NCI-H1930 (cell line): Measurements from ENCODE around the gene ENGASE.
"Not testable (repeated sequence)": the region's sequence is repeated elsewhere in the genome, so short reads cannot be mapped to it uniquely, and the experiment has no call there.

Experiments
- DNase-seq, 2 experiments: peaks; one replicate each; lab custom pipeline; 2025; lab: John Stamatoyannopoulos, UW

ENGASE gene

GRCh38 chr17:79074649-79075445 is at the start of gene ENGASE:
TSS of gene ENGASE (plus strand) at chr17:79074824. CDS start at chr17:79074945, 121 bp downstream.
- DNase-seq = peak; percentile 83 to 90

- DNase-seq = no peak
Observed at GRCh38 chr17:79024901-79025737, 49.5 kb upstream of the ENGASE start.

DNA sequence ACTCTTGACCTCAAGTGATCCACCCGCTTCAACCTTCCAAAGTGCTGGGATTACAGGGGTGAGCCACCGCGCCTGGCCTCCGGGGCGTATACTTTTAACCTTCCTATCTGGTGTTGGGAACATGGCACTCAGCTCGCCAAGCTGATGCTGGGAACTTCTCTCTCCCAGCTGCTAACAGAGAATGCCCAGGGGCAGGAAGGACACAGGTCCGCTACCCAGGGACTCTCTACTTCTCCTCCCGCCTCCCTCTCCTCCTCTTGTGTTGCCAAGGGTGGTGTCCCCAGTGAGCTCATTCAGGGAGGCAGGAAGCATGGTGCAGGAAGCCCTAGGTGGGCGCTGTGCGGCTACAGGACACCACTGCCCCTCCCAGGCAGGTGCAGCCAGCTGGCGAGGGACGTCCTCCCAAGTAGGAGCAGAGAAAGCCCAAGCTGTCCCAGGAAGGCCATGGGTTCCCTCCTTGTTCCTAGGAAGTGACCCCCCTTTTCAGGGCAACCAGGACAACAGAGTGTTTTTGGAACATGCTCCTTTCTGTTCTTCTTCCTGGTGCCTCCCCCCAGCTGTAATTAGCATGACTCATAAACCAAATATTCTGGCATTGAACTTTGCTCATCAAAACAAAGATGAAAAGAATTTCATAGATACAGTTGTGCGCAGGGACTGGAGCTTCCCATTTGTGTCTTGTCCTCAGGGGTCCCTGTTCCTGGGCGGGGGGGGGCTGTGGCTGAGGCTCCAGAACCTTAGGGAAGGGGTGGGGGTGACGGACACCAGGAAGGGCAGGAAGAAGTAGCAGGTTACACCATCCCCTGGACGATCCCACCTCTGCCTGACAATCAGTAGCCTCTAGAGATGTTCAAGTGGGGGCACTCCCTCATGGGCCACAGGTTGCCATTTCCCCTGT is 48.0 kb upstream of the ENGASE start:
- no peak for DNase-seq

DNA sequence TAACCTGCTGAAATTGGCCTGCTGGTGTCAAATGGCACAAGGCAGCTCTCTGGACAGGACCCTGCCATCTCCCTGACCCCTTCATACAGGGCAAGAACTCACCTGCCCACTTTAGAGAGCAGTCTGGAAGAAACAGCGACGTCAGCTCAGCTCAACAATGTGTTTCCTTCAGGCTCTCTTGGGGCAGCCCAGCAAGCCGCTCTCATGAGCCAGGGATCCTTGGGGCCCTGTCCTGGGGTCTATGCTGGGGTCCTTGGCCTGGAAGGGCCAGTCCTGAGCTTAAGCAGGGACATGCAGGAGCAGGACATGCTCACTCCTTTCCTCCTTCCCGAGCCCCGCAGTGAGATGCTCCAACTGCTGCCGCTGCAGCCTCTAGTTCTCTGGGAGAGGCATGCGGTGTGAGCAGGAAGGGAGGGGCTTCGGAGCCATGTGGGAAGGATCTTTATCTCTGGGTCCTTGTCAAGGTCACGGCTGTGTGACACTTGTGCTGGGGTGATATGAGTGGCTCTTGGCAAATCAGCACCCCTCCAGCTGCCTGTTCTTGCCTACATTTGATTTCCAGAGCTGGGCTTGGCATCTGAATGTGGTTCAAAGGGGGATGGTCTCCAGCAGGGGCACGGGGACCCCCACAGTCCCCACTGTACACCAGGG is 47.2 kb upstream of the ENGASE start:
- DNase-seq = no peak

DNA sequence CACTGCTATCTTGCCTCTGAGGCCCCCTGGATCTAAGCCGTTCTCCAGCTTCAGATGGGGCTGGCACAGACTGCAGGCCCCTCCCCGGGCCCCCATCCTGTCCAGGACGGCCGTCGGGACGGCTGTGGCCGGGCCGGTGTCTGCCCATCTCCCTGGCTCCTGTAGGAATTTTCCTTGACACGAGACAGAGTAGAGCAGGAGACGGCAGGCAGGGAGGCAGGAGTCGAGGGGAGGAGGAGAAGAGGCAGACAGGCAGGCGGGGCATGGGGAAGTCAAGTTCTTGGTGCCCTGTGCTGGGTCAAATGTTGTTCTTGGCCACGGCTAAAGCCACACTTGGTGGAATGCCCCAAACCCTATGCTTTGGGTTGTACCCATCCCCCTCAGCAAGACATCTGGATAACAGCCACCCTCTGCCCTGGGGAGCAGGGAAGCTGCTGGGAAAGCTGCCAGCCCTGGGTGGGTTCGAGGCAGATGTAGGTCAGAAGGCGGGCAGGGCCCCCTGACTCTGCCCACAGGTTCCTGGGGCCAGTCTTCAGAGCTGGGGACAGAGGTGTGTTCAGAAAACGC is 46.6 kb upstream of the ENGASE start:
- no peak for DNase-seq

DNA sequence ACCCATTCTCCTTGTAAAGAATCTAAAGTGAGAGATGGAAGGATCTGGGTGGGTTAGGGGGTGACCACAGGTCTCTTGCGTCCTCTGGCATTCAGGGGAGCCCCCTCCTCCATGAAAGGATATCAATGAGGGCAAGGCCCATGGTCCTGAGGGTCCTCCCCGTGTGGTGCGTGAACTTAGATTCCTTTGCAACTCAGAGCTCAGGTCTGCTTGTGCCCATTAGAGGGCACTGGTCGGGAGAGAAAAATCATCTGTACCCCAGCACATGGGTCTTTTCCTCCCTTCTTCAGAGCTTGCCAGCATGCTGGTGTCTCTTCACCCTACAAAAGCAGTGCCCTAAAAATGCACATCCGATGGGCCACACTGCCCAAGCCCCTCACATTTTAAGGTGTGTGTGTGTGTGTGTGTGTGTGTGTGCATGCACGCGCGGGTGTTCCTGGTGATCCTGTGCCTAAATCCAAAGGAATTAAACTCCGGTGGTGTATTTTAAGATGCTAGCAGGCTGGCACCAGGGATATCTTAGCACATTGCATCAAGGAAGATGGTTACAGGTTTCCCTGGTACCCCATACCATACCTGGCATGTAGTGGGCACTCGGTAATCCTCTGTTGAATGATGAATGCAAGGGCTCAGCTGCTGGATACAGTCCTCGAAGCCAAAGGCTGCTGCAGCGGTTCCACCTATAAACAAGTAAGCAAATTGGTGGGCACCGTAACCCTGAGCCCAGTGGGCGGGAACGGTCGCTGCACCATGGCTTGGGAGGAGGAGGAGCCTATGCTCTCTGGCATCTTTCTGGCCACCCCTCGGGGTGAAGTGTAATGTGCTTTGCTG is 45.9 kb upstream of the ENGASE start:
- no peak for DNase-seq

DNA sequence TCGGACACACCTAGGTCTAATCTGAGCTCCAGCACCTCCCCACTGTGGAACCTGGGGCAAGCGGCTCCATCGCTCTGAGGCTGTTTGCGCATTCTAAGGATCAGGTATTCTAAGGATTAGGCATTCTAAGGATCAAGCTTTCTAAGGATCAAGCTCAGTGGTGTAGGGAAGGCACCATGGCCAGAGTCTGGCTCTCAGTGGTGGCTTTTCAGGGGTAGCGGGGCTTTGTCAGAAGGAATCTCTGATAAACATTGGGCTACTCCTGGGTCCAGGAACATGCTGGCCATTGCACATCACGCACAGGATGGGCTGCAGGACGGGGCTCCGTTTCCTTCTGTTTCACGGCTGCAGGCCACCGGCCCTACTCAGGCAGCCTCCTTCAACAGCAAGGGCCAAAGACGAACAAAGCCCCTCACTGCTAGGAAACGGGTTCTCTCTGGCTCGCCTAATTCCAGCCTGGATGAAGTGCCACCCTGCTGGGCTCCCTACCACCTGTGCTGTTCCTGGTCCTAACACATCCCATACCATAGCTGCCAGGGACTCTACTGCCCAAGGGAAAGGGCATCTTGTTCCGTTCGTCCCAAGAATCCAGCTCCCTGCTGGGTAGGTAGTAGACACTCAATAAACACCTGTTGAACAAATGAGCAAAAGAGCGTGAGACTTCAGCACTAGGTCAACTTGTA is 45.2 kb upstream of the ENGASE start:
- no peak for DNase-seq

GRCh38 chr17:79030636-79031035 is 44.0 kb upstream of the ENGASE start:
- DNase-seq = not testable (repeated sequence)

DNA sequence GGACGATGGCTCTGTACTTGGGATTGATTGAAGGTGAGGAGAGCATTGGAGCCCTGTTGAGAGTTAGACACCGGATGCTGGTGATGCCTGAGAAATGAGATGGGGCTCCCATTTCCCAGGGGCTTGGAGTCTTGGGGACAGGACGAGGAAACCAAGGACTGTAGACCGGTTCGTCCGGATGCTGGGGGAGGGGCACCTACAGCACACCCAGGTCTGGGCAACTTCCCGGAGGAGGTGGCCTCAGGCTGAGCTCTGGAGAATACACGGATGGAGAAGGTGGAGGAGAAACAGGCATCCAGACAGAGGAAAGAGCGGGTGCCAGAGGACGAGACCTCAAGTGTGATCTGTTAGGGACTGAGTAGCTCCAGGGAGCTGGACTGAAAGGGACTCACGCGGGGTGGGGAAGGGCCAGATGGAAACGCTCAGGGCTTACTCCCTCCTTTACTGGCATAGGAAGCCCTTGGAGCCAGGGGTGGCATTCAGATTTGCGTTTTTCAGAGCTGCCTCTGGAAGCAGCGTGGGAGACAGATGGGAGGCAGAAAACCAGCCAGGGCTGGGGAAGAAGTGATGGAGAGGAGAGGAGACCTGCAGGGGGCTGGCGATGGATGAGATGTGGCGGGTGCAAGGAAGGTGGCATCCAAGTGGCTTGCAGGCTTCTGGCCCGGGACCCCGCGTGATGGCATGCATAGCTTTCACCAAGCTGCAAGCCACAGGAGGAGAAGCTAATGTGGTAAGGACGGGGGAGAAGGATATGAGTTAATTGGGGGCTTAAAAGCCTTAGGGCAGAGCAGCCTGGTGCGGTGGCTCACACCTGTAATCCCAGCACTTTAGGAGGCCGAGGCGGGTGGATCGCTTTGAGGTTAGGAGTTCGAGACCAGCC is 42.4 kb upstream of the ENGASE start:
- no peak for DNase-seq

- no peak for DNase-seq
Observed at GRCh38 chr17:79033046-79033616, 41.5 kb upstream of the ENGASE start.

DNA sequence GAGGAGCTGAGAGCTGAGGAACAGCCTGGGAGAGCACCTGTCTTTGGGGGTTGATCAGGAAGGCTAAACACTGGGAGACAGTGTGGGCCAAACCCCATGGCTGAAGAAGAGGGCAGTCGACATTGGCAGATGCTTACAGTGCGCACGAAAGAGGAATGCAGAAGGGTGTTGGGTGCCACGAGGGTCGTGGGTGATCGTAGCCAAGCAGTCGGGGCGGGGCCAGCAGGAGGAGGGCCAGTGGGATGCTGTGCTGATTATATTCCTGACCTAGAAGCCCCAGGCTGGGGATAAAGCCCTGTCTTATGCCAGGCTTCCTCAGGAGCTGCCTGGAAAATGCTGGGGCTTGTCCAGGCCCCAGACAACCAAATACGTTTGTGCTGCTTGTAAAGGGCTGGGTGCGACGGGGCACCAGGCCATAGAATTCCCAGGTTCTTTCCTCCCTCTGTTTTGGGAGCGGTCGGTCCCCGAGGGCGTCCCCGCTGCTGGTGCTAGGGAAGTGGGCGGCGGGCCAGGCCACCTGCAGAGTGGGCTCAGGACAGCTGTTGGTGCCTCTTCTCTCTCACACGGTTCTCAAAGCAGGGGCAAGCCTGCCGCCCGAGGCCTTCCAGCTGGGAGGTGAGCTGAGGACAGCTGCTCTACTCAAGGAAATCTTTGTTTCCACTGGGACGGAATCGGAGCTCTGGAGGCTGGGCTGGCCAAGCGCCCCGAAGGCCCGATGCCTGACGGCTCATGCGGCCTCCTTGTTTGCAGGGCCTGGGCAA is 40.7 kb upstream of the ENGASE start:
- DNase-seq = no peak

GRCh38 chr17:79034931-79035485 is 39.6 kb upstream of the ENGASE start:
- DNase-seq = no peak

- DNase-seq = no peak
Observed at GRCh38 chr17:79035686-79036085, 38.9 kb upstream of the ENGASE start.

DNA sequence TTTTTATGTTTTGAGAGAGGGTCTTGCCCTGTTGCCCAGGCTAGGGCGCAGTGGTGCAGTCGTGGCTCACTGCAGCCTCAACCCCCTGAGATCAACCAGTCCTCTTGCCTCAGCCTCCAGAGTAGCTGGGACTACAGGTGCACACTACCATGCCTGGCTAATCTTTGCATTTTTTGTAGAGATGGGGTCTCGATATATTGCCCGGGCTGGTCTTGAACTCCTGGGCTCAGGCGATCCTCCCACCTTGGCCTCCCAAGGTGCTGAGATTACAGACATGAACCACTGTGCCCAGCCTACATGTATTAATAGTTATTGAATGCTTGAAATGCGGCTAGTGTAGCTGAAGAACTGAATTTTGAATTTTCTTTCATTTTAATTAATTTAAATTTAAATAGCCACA is 38.4 kb upstream of the ENGASE start:
- no peak for DNase-seq

GRCh38 chr17:79036596-79036995 is 38.0 kb upstream of the ENGASE start:
- DNase-seq = no peak

DNA sequence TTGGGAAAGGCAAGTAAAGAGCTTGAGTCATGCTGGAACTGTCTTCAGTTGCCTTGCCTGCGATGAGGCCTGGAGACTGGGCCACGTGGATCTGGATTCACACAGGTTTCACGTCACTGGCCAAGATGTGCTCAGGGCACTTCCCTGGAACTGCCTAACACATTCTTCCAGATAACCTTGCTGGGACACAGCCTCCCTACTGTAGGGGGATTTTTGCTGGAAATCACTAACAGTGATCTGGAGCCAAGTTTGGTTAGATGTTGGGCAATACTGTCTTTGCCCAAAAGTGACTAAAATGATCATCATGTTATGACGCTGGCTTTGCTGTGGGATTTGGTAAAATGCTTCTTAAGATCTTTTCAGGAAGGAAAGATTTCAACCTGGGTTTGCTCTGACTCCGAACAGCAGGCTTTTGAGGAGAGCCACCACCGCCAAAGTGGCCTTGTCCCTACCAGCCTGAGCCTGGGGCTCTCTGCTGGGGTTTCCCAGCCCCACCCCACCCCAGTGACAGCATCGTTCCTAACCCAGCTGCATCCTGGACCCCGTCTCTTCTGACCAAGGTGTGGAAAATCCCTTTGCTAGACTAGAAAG is 36.0 kb upstream of the ENGASE start:
- DNase-seq = no peak

DNA sequence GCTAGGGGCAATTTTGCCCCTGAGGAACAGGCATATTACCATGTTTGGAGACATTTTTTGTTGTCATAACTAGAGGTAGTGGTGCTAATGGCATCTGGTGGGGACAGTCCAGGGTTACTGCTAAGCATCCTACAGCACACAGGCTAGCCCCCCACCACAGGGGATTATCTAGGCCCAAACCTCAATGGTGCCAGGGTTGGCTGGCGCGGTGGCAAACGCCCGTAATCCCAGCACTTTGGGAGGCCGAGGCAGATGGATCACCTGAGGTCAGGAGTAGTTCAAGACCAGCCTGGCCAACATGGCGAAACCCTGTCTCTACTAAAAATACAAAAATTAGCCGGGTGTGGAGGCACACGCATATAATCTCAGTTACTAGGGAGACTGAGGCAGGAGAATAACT is 35.5 kb upstream of the ENGASE start:
- no peak for DNase-seq
